Measurements from ENCODE around the gene BAHD1.

DNA sequence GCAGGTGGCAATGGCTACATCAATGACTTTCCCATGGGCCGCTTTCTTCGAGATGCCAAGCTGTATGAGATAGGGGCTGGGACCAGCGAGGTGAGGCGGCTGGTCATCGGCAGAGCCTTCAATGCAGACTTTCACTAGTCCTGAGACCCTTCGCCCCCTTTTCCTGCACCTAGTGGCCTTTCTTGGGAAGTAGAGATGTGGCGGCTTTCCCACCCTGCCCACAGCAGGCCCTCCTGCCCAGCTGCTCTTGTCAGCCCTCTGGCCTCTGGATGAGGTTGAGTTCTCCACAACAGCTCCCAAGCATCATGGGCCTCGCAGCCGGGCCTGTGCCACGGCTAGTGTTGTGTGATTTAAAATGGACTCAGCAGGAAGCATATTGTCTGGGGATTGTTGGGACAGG lies 22.6 kb upstream of the BAHD1 start:
- TF ChIP-seq POLR2A (IDR thresholded peaks at IDR 0.05; ENCODE audit: low read depth, low read length) (no peak), CTCF (IDR thresholded peaks at IDR 0.05; ENCODE audit: extremely low read depth in 1 of 2, insufficient read depth in 1 of 2, low read depth in 1 of 2, low read length in 2 of 2) (no peak), EZH2 (IDR thresholded peaks at IDR 0.05; ENCODE audit: borderline replicate concordance, low read depth, low read length, severe bottlenecking) (no peak), POLR2AphosphoS5 (IDR thresholded peaks at IDR 0.05; ENCODE audit: insufficient read depth, low read depth, low read length) (no peak), FOS (IDR thresholded peaks at IDR 0.05; ENCODE audit: borderline replicate concordance, insufficient read depth, low read length) (no peak), MAX (IDR thresholded peaks at IDR 0.05; ENCODE audit: insufficient read depth, insufficient read length) (no peak), MYC (IDR thresholded peaks at IDR 0.05; ENCODE audit: low read depth, low read length) (no peak)
